ENCODE measurements around the gene IRGQ.

DNA sequence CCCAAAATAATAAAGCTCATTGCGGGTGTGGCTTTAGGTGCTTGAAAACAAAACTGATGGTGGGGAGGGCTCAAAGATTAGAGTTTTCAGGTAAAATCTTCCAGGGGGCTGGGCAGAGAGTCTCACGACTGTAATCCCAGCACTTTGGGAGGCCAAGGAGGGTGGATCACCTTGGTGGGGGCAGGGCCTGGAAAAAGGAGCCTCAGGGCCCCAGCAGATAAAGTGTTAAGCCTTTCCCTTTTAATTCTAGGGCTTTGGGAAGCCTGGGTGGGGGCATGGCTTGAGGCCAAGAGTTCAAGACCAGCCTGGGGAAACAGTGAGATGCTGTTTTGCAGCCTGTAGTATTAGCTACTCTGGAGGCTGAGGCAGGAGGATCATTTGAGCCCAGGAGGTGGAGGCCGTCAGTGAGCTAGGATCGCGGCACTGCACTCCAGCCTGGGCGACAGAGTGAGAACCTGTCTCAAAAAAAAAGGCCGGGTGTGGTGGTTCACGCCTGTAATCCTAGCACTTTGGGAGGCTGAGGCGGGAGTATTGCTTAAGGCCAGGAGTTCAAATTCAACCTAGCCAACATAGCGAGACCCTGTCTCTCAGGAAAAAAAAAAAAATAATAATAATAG, 1.7 kb downstream of the IRGQ start:
- TF ChIP-seq, protein P1, sequence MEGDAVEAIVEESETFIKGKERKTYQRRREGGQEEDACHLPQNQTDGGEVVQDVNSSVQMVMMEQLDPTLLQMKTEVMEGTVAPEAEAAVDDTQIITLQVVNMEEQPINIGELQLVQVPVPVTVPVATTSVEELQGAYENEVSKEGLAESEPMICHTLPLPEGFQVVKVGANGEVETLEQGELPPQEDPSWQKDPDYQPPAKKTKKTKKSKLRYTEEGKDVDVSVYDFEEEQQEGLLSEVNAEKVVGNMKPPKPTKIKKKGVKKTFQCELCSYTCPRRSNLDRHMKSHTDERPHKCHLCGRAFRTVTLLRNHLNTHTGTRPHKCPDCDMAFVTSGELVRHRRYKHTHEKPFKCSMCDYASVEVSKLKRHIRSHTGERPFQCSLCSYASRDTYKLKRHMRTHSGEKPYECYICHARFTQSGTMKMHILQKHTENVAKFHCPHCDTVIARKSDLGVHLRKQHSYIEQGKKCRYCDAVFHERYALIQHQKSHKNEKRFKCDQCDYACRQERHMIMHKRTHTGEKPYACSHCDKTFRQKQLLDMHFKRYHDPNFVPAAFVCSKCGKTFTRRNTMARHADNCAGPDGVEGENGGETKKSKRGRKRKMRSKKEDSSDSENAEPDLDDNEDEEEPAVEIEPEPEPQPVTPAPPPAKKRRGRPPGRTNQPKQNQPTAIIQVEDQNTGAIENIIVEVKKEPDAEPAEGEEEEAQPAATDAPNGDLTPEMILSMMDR (conservative IDR thresholded peaks at IDR 0.05; ENCODE audit: low read depth, low read length), result no peak
- no peak for TF ChIP-seq EZH2 (IDR thresholded peaks at IDR 0.05; ENCODE audit: borderline replicate concordance, low read depth, low read length, poor library complexity, severe bottlenecking)
